Activated effector memory CD4-positive, alpha-beta T cell treated with Interleukin-2 at 50 U/mL for 16 hours (primary cell): ENCODE data around the gene SON.
"Not testable (repeated sequence)": the region's sequence is repeated elsewhere in the genome, so short reads cannot be mapped to it uniquely, and the experiment has no call there.

ENCODE experiments used
- DNase-seq: peaks from one replicate; pipeline ENCODE4 v3.0.0-alpha.2; 2020

The SON gene

GRCh38 chr21:33542640-33543504 is at the start of gene SON:
Gene SON (plus strand): TSS chr21:33543038. CDS start chr21:33543093, 55 bp downstream.
- DNase-seq = peak; percentile 96

- no peak for DNase-seq
Measured at GRCh38 chr21:33493756-33494155, 49.1 kb upstream of the SON start.

GRCh38 chr21:33495743-33496142 is 47.1 kb upstream of the SON start:
- DNase-seq = no peak

- no peak for DNase-seq
Measured at GRCh38 chr21:33496345-33496744, 46.5 kb upstream of the SON start.

- no peak for DNase-seq
Measured at GRCh38 chr21:33505833-33506232, 37.0 kb upstream of the SON start.

GRCh38 chr21:33507003-33507402 is 35.8 kb upstream of the SON start:
- not testable (repeated sequence) for DNase-seq

- DNase-seq = no peak
Measured at GRCh38 chr21:33510826-33511225, 32.0 kb upstream of the SON start.

- DNase-seq = no peak
Measured at GRCh38 chr21:33511639-33512038, 31.2 kb upstream of the SON start.

GRCh38 chr21:33512481-33512880 is 30.4 kb upstream of the SON start:
- DNase-seq = no peak

- no peak for DNase-seq
Measured at GRCh38 chr21:33514229-33514628, 28.6 kb upstream of the SON start.

- no peak for DNase-seq
Measured at GRCh38 chr21:33518899-33519298, 23.9 kb upstream of the SON start.

GRCh38 chr21:33522297-33522952 is 20.4 kb upstream of the SON start:
- DNase-seq = no peak

- DNase-seq = no peak
Measured at GRCh38 chr21:33522953-33523349, 19.9 kb upstream of the SON start.

- no peak for DNase-seq
Measured at GRCh38 chr21:33531007-33531406, 11.8 kb upstream of the SON start.

GRCh38 chr21:33537212-33537611 is 5.6 kb upstream of the SON start:
- DNase-seq = no peak

GRCh38 chr21:33539616-33540015 is 3.2 kb upstream of the SON start:
- no peak for DNase-seq

GRCh38 chr21:33540711-33541104 is 2.1 kb upstream of the SON start:
- no peak for DNase-seq

GRCh38 chr21:33541105-33541711 is 1.6 kb upstream of the SON start:
- no peak for DNase-seq

- DNase-seq = peak; percentile 75
Measured at GRCh38 chr21:33541756-33542639, 840 bp upstream of the SON start, which contains the start of gene GART. Gene GART (minus strand): TSS chr21:33542117. CDS start chr21:33539315, 2,802 bp downstream.

- no peak for DNase-seq
Measured at GRCh38 chr21:33543505-33544129, 779 bp downstream of the SON start.

GRCh38 chr21:33544451-33545195 is 1.8 kb downstream of the SON start:
- no peak for DNase-seq

GRCh38 chr21:33546086-33546485 is 3.2 kb downstream of the SON start:
- no peak for DNase-seq
